T-helper 2 cell treated with Interferon-gamma antibody and Interleukin-4, amounts not matched to agents 5 μg/mL and 100 μg/mL, for 36 hours (primary cell): ENCODE data around the gene ANG.

ENCODE experiments used
- DNase-seq: peaks from one replicate; pipeline ENCODE4 v3.0.0; 2021; ENCODE audit warnings: low spot score
- H3K27ac Mint-ChIP-seq: one replicate; pipeline ENCODE4 v1.8.0; 2021; ENCODE audit warnings: mild to moderate bottlenecking, mixed read lengths
- H3K27me3 Mint-ChIP-seq: one replicate; pipeline ENCODE4 v1.8.0; 2021; ENCODE audit warnings: low read depth, mixed read lengths
- H3K36me3 Mint-ChIP-seq: one replicate; pipeline ENCODE4 v1.8.0; 2021; ENCODE audit warnings: low read depth, mixed read lengths
- H3K4me1 Mint-ChIP-seq: one replicate; pipeline ENCODE4 v1.8.0; 2021; ENCODE audit warnings: low read depth, mixed read lengths
- H3K4me3 Mint-ChIP-seq: one replicate; pipeline ENCODE4 v1.8.0; 2022; ENCODE audit warnings: mild to moderate bottlenecking, moderate library complexity, mixed read lengths
- H3K9me3 Mint-ChIP-seq: one replicate; pipeline ENCODE4 v1.8.0; 2021; ENCODE audit warnings: mixed read lengths

ANG gene

DNA sequence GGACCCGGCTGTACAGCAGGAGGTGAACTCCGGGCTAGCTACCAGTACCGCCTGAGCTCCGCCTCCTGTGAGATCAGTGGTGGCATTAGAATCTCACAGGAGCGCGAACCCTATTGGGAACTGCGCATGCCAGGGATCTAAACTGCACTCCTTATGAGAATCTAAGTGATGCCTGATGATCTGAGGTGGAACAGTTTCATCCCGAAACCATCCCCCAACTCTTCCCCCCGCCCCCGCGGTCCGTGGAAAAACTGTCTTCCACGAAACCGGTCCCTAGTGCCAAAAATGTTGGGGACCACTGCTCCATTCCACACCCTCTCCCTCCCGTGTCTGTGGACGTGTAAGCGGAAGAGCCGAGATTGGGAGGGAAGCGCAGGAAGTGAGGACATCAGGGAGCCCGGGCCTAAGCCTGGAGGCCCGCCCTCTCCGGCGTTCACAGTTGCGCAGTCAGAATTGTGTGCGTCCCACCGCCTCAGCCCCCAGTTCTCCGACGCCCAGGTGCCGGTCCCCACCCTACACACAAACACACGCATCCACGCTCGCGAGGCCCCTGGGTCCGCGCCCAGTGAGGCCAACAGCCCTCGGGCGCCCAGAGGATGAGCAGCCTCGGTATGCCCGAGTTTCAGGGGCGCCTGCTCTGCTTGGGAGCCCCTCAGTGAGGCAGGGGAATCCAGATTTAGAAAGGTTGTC is 6.0 kb upstream of the ANG start:
- Mint-ChIP-seq H3K27ac (no peak overlapping the region), H3K9me3 (no peaks in the 10 kb centered on the region), H3K36me3 (no peaks in the 10 kb centered on the region), H3K4me1 (peaks cover 13% of the 10 kb centered on the region), H3K27me3 (no peaks in the 10 kb centered on the region), H3K4me3 (no peak overlapping the region)
- peak; percentile 75 for DNase-seq

- no peaks in the 10 kb centered on the region for H3K36me3 Mint-ChIP-seq
- H3K27ac Mint-ChIP-seq, result no peak overlapping the region
- H3K4me3 Mint-ChIP-seq, result no peak overlapping the region
- DNase-seq, result peak; percentile 79
- H3K4me1 Mint-ChIP-seq, result peaks cover 12% of the 10 kb centered on the region
- H3K9me3 Mint-ChIP-seq, result no peaks in the 10 kb centered on the region
- no peaks in the 10 kb centered on the region for H3K27me3 Mint-ChIP-seq
These were observed 5.3 kb upstream of the ANG start for GRCh38 chr14:20683125-20683890.

GRCh38 chr14:20683891-20684661 is 4.5 kb upstream of the ANG start, which contains the start of gene RNASE4:
Gene RNASE4 (plus strand): TSS chr14:20684560. CDS start chr14:20699372, 14,812 bp downstream.
- no peaks in the 10 kb centered on the region for H3K27me3 Mint-ChIP-seq
- H3K9me3 Mint-ChIP-seq, result no peaks in the 10 kb centered on the region
- peak within 1 kb of the TSS; percentile 61 for H3K27ac Mint-ChIP-seq
- peaks cover 11% of the 10 kb centered on the region for H3K4me1 Mint-ChIP-seq
- DNase-seq, result peak; percentile 71
- H3K36me3 Mint-ChIP-seq, result no peaks in the 10 kb centered on the region
- H3K4me3 Mint-ChIP-seq, result no peak within 1 kb of the TSS

GRCh38 chr14:20684662-20685456 is 3.7 kb upstream of the ANG start:
- Mint-ChIP-seq H3K4me3 (no peak overlapping the region), H3K9me3 (no peaks in the 10 kb centered on the region), H3K27ac (peak overlapping the region; percentile 61), H3K27me3 (no peaks in the 10 kb centered on the region), H3K36me3 (no peaks in the 10 kb centered on the region), H3K4me1 (peaks cover 12% of the 10 kb centered on the region)
- no peak for DNase-seq

DNA sequence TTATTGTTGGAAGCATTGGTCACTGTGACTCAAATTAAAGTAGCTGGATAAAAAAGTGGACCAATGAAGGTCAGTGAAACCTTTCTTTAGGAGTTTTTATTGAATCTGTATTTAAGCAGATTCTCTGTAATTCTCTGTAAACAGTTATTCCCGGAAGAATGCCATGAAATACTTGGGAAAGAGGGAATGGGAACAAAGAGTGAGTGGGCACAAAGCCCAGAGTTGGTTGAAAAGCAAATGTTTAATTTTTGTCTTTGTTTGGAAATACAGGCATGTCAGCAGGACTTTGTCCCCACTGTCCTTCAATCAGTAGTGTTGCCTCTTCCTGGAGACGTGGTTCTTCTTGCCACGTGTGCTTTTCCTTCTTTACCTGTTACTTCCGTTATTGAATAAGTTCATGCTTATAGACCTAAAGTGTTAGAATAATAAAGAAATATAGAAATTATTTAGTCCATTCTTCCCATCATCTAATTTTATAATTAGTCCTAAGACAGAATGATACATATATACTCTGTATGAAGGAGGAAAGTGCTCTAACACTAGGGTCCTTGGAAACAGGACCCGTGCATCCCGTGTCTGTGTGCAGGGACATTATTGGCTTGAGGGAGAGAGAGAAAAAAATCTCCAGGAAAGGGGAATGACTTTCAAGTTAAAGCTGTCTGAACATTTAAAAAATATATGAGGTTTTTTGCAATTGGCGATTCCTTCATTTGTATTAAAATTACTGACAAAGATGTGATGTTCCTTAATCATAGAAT is 2.0 kb upstream of the ANG start:
- H3K27ac Mint-ChIP-seq, result no peak overlapping the region
- H3K4me3 Mint-ChIP-seq, result no peak overlapping the region
- no peak for DNase-seq
- H3K27me3 Mint-ChIP-seq, result no peaks in the 10 kb centered on the region
- H3K9me3 Mint-ChIP-seq, result no peaks in the 10 kb centered on the region
- H3K4me1 Mint-ChIP-seq, result peaks cover 17% of the 10 kb centered on the region
- H3K36me3 Mint-ChIP-seq, result no peaks in the 10 kb centered on the region

DNA sequence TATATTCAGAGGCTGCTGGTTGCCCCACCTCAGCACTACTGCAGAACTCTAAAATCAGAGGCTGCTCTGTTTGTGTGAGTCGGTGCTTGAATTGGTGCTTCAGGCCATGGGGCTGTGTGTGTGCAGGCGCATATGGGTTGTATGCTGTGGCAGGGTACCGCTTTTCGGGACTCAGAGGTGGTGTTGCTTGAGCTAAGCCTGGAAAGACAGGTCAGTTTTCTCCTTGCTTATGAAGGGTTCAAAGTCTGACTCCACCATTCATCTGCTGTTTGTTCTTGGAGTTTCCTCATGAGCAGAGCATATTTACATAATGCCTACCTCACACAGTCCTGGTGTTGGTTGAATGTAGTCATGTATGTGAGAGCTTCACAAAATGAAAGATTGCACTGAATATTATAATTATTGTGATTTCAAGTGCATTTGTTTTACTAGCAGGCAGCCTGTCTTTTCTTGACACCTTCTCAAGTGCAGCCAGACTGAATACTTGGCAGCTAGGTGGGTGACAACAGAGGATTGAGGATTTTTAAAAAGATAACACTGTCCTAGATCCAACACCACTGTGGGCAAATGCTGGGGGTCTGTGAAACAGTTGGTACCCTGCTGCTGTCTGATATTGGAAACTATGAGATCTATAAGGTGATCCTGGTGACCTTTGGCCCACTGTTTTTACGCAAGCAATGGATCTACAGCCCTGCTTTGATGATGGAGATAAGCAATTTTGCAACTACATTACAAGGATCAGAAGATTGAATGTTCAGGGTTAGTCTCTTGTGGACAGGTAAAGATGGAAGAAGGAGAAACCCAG is 1.0 kb upstream of the ANG start:
- no peak overlapping the region for H3K27ac Mint-ChIP-seq

GRCh38 chr14:20690848-20691640 is 2.5 kb downstream of the ANG start:
- Mint-ChIP-seq H3K4me1 (peaks cover 17% of the 10 kb centered on the region), H3K36me3 (no peaks in the 10 kb centered on the region), H3K9me3 (no peaks in the 10 kb centered on the region), H3K27ac (peak overlapping the region; percentile 15), H3K4me3 (no peak overlapping the region), H3K27me3 (no peaks in the 10 kb centered on the region)
- DNase-seq, result peak; percentile 21

More for the DNA sequence above, 1.0 kb upstream of the ANG start:
- no peak overlapping the region for H3K4me3 Mint-ChIP-seq
- no peak for DNase-seq
- H3K36me3 Mint-ChIP-seq, result no peaks in the 10 kb centered on the region
- H3K4me1 Mint-ChIP-seq, result peaks cover 20% of the 10 kb centered on the region
- H3K27me3 Mint-ChIP-seq, result no peaks in the 10 kb centered on the region
- no peaks in the 10 kb centered on the region for H3K9me3 Mint-ChIP-seq

- Mint-ChIP-seq H3K9me3 (no peaks in the 10 kb centered on the region), H3K4me1 (peaks cover 17% of the 10 kb centered on the region), H3K36me3 (no peaks in the 10 kb centered on the region), H3K4me3 (no peak overlapping the region), H3K27ac (no peak overlapping the region), H3K27me3 (no peaks in the 10 kb centered on the region)
- no peak for DNase-seq
These were observed 3.7 kb downstream of the ANG start for GRCh38 chr14:20692116-20692751.

- no peak for DNase-seq
- Mint-ChIP-seq H3K9me3 (no peaks in the 10 kb centered on the region), H3K27me3 (peaks cover 2% of the 10 kb centered on the region), H3K4me3 (no peak overlapping the region), H3K4me1 (peaks cover 6% of the 10 kb centered on the region), H3K27ac (no peak overlapping the region), H3K36me3 (no peaks in the 10 kb centered on the region)
These were observed 8.2 kb downstream of the ANG start for GRCh38 chr14:20696764-20697163.

DNA sequence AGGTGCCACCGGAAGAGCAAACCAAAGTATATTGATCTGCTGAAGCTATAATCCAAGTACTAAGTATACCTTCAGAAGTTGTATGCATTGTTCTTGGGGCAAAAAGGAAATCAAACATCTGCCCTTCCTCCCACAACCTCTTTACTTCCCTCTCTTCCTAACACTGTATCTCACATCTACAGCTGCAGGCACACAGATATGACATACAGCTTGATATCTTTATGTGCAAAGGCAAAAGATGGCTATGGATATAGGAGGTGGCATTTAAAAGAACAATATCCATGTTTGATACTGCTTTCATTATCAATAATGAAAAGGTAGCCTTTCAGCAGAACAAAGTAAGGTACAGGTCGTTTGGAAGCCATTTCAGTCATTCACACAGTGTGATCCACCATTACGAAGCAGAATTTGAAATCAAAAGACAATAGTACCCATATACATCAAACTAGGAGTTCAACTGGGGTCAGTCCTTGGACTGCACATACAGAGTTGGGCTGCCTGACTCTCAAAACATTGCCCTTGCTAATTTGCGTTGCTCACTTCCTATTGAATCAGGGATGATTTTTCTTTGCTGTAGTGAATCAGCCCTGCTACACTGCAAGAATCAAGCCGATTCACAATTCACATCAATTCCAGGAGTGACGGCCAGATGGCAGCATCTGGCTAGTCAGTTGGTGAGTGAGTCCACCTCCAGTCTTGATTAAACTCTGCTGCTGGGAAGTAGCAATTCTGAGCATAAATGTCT is 8.9 kb downstream of the ANG start:
- peak; percentile 54 for DNase-seq
- Mint-ChIP-seq H3K4me1 (peaks cover 4% of the 10 kb centered on the region), H3K27ac (no peak overlapping the region), H3K9me3 (no peaks in the 10 kb centered on the region), H3K27me3 (peaks cover 2% of the 10 kb centered on the region), H3K4me3 (no peak overlapping the region), H3K36me3 (no peaks in the 10 kb centered on the region)

DNA sequence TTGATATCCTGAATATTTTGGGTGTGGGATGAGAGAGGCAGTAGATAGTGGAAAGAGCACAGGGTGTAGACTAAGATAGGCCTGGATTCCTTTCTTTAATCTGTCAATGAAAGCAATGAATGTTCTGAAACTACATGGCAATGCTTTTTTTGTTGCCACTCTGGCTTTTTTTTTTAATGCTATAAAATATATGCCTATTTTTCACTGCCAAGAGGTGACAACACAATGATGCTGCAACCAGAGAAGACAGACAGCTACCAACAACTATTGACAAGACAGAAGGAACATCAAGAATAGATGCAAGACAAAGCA is 9.4 kb downstream of the ANG start:
- Mint-ChIP-seq H3K9me3 (no peaks in the 10 kb centered on the region), H3K36me3 (no peaks in the 10 kb centered on the region), H3K27me3 (peaks cover 2% of the 10 kb centered on the region)

More for the DNA sequence above, 9.4 kb downstream of the ANG start:
- H3K27ac Mint-ChIP-seq, result no peak overlapping the region
- H3K4me3 Mint-ChIP-seq, result no peak overlapping the region
- H3K4me1 Mint-ChIP-seq, result peaks cover 2% of the 10 kb centered on the region
- DNase-seq, result no peak
